Epithelial cell of esophagus (primary cell): ENCODE results near the gene ELOVL4.

ENCODE experiments used
- DNase-seq: peaks from one replicate; pipeline ENCODE4 v3.0.0; 2010; ENCODE audit warnings: low read depth
- H3K4me3 ChIP-seq: 2 replicates; pipeline ENCODE4 v1.5.1; 2011; ENCODE audit warnings: mild to moderate bottlenecking, low read length, control low read depth
- CTCF ChIP-seq: IDR thresholded peaks from 2 replicates; pipeline ENCODE4 v1.5.1; 2011; ENCODE audit warnings: low read depth, mild to moderate bottlenecking, low read length, control low read depth, inconsistent platforms; ENCODE audit not compliant: insufficient read depth; ENCODE audit errors: missing control alignments

The ELOVL4 gene

GRCh38 chr6:79872303-79872702 is 75.0 kb downstream of the ELOVL4 start:
- no peak for TF ChIP-seq CTCF
- H3K4me3 ChIP-seq = no peak overlapping the region
- DNase-seq = peak; percentile 92

- peak overlapping the region; percentile 18 for H3K4me3 ChIP-seq
- peak; percentile 82 for DNase-seq
- TF ChIP-seq CTCF = peak; percentile 85
Measured at GRCh38 chr6:79869600-79870084, 77.7 kb downstream of the ELOVL4 start.

GRCh38 chr6:79869184-79869583 is 78.2 kb downstream of the ELOVL4 start:
- no peak for TF ChIP-seq CTCF
- no peak overlapping the region for H3K4me3 ChIP-seq
- DNase-seq = no peak

- peak overlapping the region; percentile 16 for H3K4me3 ChIP-seq
- TF ChIP-seq CTCF = peak; percentile 65
- DNase-seq = peak; percentile 77
Measured at GRCh38 chr6:79868098-79868722, 79.1 kb downstream of the ELOVL4 start.
